ENCODE measurements around the gene DOCK9. TPM values are rescaled to one million over a fixed set of nuclear protein-coding genes. Genes with fewer than 3 reads are reported as not detected.

DOCK9 gene
- total and polyA plus RNA-seq, 4 donors = 48.8 to 193 (median 133) TPM

DNA sequence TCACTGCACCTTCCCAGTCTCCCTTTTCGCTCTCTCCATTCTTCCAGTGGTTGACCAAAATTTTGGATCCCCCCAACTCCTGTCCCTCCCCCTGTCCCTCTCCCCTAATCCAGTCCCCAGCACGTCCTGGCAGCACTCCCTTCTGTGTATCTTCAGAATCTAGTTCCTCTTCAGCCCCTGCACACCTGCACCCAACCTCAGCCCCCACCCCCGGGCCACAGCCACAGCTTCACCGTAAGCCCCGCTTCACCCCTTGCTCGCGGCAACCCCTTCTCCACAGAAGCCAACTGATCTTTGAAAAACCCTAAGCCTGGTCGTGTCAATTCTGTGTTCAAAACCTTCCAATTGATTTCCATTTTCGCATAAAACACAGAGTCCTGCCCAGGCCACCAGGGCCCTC, 189.9 kb downstream of the DOCK9 start:
- H3K4me3 ChIP-seq = no peak overlapping the region
- no peak for ATAC-seq (ENCODE audit: insufficient read depth, low FRiP score)
- H3K4me1 ChIP-seq (ENCODE audit: control insufficient read depth in 5 of 5, insufficient read depth in 5 of 5, low read length in 5 of 5) = peaks cover 0 to 1% (median 0%) of the 10 kb centered on the region in 5 donors
- no peaks in the 10 kb centered on the region for H3K36me3 ChIP-seq (ENCODE audit: control insufficient read depth in 4 of 4, insufficient read depth in 4 of 4, low read length in 4 of 4)
- no peaks in the 10 kb centered on the region for H3K27me3 ChIP-seq (ENCODE audit: control insufficient read depth in 3 of 3, insufficient read depth in 3 of 3, low read length in 2 of 3)
- TF ChIP-seq, protein P1, sequence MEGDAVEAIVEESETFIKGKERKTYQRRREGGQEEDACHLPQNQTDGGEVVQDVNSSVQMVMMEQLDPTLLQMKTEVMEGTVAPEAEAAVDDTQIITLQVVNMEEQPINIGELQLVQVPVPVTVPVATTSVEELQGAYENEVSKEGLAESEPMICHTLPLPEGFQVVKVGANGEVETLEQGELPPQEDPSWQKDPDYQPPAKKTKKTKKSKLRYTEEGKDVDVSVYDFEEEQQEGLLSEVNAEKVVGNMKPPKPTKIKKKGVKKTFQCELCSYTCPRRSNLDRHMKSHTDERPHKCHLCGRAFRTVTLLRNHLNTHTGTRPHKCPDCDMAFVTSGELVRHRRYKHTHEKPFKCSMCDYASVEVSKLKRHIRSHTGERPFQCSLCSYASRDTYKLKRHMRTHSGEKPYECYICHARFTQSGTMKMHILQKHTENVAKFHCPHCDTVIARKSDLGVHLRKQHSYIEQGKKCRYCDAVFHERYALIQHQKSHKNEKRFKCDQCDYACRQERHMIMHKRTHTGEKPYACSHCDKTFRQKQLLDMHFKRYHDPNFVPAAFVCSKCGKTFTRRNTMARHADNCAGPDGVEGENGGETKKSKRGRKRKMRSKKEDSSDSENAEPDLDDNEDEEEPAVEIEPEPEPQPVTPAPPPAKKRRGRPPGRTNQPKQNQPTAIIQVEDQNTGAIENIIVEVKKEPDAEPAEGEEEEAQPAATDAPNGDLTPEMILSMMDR (IDR thresholded peaks at IDR 0.05; ENCODE audit: control extremely low read depth, extremely low read depth) = no peak
- WGBS, 2 donors = 85% methylated on average over 9 of the region's 9 CpGs
- H3K9me3 ChIP-seq (ENCODE audit: control insufficient read depth in 4 of 4, insufficient read depth in 3 of 4, low read length in 3 of 4) = no peaks in the 10 kb centered on the region
- H3K9ac ChIP-seq (ENCODE audit: insufficient read depth in 1 of 2, low read length in 2 of 2) = no peak overlapping the region
- no peak for DNase-seq
- no peak overlapping the region for H3K27ac ChIP-seq (ENCODE audit: low read depth in 1 of 2, low read length in 1 of 2)

DNA sequence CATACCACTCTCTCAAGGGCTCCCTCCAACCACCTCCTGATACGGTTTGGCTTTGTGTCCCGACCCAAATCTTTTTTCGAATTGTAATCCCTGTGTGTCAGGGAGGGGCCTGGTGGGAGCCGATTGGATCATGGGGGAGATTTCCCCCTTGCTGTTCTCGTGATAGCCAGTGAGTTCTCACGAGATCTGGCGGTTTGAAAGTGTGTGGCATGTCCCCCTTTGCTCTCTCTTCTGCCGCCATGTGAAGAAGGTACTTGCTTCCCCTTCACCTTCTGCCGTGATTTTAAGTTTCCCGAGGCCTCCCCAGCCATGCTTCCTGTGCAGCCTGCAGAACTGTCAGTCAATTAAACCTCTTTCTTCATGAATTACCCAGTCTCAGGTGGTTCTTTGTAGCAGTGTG, 190.7 kb downstream of the DOCK9 start:
- Histone ChIP-seq H3K4me3 (no peak overlapping the region), H3K4me1 (ENCODE audit: control insufficient read depth in 5 of 5, insufficient read depth in 5 of 5, low read length in 5 of 5) (peaks cover 0 to 1% (median 0%) of the 10 kb centered on the region in 5 donors)
- WGBS, 2 donors = 71 to 73% methylated on average over 10 of the region's 10 CpGs

DNA sequence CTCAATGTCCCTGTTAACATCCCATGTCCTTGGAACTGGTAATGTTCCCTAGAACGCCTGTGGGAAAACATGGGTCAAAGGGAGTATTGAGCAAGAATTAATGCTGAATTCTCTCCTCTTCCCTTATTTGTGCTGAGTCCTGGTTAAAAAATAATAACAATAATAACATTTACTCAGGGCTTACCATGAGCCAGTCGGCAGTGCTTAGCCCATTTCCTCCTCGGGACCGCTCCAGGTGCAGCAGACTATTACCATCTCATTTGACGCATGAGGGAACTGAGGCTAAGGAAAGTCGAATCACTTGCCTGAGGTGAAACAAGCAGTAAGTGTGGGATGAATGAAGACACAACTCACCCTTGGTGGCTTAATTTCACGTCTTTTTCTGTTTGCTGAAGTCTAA, 191.8 kb downstream of the DOCK9 start:
- H3K4me3 ChIP-seq = no peak overlapping the region
- no peak for DNase-seq
- H3K4me1 ChIP-seq (ENCODE audit: control insufficient read depth in 5 of 5, insufficient read depth in 5 of 5, low read length in 5 of 5) = peaks cover 0 to 1% (median 0%) of the 10 kb centered on the region in 5 donors
- no peak overlapping the region for H3K9ac ChIP-seq (ENCODE audit: insufficient read depth in 1 of 2, low read length in 2 of 2)
- H3K9me3 ChIP-seq (ENCODE audit: control insufficient read depth in 4 of 4, insufficient read depth in 3 of 4, low read length in 3 of 4) = no peaks in the 10 kb centered on the region
- WGBS, 2 donors = 82 to 85% methylated on average over 7 of the region's 7 CpGs
- TF ChIP-seq, protein P1 (IDR thresholded peaks at IDR 0.05; ENCODE audit: control extremely low read depth, extremely low read depth) = no peak
- H3K36me3 ChIP-seq (ENCODE audit: control insufficient read depth in 4 of 4, insufficient read depth in 4 of 4, low read length in 4 of 4) = no peaks in the 10 kb centered on the region
- H3K27ac ChIP-seq (ENCODE audit: low read depth in 1 of 2, low read length in 1 of 2) = no peak overlapping the region
- H3K27me3 ChIP-seq (ENCODE audit: control insufficient read depth in 3 of 3, insufficient read depth in 3 of 3, low read length in 2 of 3) = no peaks in the 10 kb centered on the region
- no peak for ATAC-seq (ENCODE audit: insufficient read depth, low FRiP score)

More for the DNA sequence above, 190.7 kb downstream of the DOCK9 start:
- Histone ChIP-seq H3K27ac (ENCODE audit: low read depth in 1 of 2, low read length in 1 of 2) (no peak overlapping the region), H3K27me3 (ENCODE audit: control insufficient read depth in 3 of 3, insufficient read depth in 3 of 3, low read length in 2 of 3) (no peaks in the 10 kb centered on the region), H3K36me3 (ENCODE audit: control insufficient read depth in 4 of 4, insufficient read depth in 4 of 4, low read length in 4 of 4) (no peaks in the 10 kb centered on the region), H3K9ac (ENCODE audit: insufficient read depth in 1 of 2, low read length in 2 of 2) (no peak overlapping the region), H3K9me3 (ENCODE audit: control insufficient read depth in 4 of 4, insufficient read depth in 3 of 4, low read length in 3 of 4) (no peaks in the 10 kb centered on the region)
- ATAC-seq (ENCODE audit: insufficient read depth, low FRiP score) = no peak
- TF ChIP-seq, protein P1 (IDR thresholded peaks at IDR 0.05; ENCODE audit: control extremely low read depth, extremely low read depth) = no peak
- DNase-seq = no peak

DNA sequence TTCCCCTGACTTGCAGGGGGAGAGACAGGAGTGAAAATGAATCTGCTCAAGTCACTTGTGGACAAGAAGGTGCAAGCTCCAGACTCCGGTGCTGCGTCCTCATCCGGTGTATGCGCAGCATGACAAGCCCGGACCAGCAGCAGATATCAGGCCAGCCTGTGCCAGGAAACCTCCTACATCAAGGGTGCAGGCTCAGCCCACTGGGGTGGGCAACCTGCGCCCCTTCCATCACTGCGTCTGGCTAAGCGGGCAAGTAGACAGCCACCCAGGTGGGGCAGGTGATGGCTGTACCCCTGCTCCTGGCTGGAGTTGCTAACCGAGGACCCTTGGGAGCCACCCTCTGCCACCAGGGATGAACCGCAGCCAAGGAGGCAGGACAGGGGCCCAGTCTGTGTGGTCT, 192.5 kb downstream of the DOCK9 start:
- no peak overlapping the region for H3K9ac ChIP-seq (ENCODE audit: insufficient read depth in 1 of 2, low read length in 2 of 2)
- ATAC-seq (ENCODE audit: insufficient read depth, low FRiP score) (no peak), DNase-seq (no peak)
- TF ChIP-seq, protein P1 (IDR thresholded peaks at IDR 0.05; ENCODE audit: control extremely low read depth, extremely low read depth) = no peak
- H3K27ac ChIP-seq (ENCODE audit: low read depth in 1 of 2, low read length in 1 of 2) = no peak overlapping the region
- peaks cover 0 to 1% (median 0%) of the 10 kb centered on the region in 5 donors for H3K4me1 ChIP-seq (ENCODE audit: control insufficient read depth in 5 of 5, insufficient read depth in 5 of 5, low read length in 5 of 5)
- 90 to 94% methylated on average over 10 of the region's 10 CpGs for WGBS, 2 donors
- no peak overlapping the region for H3K4me3 ChIP-seq
- no peaks in the 10 kb centered on the region for H3K27me3 ChIP-seq (ENCODE audit: control insufficient read depth in 3 of 3, insufficient read depth in 3 of 3, low read length in 2 of 3)
- no peaks in the 10 kb centered on the region for H3K9me3 ChIP-seq (ENCODE audit: control insufficient read depth in 4 of 4, insufficient read depth in 3 of 4, low read length in 3 of 4)
- H3K36me3 ChIP-seq (ENCODE audit: control insufficient read depth in 4 of 4, insufficient read depth in 4 of 4, low read length in 4 of 4) = no peaks in the 10 kb centered on the region

Measured in lung (tissue), 12 donors.